Duodenal mucosa (tissue), 2 donors: ENCODE data around the gene UNC45A.
A peak's percentile ranks its signal among the peaks of the same experiment; 100 is the strongest.
"Not testable (repeated sequence)": the region's sequence is repeated elsewhere in the genome, so short reads cannot be mapped to it uniquely, and the experiment has no call there.

Experiments used
- H3K27ac ChIP-seq: one replicate; pipeline ENCODE4 v1.7.0; 2013; ENCODE audit warnings: low read depth, low read length
- H3K27me3 ChIP-seq, 2 donors: one replicate each; pipeline ENCODE4 v1.7.0; 2013; ENCODE audit warnings: low read length in 2 of 2, control low read depth in 1 of 2; ENCODE audit not compliant: insufficient read depth in 2 of 2, control insufficient read depth in 1 of 2
- H3K36me3 ChIP-seq, 2 donors: one replicate each; pipeline ENCODE4 v1.7.0; 2013; ENCODE audit warnings: low read length in 2 of 2, control low read depth in 1 of 2; ENCODE audit not compliant: insufficient read depth in 2 of 2, control insufficient read depth in 1 of 2
- H3K4me1 ChIP-seq, 2 donors: one replicate each; pipeline ENCODE4 v1.7.0; 2013; ENCODE audit warnings: low read length in 2 of 2, control low read depth in 1 of 2; ENCODE audit not compliant: insufficient read depth in 2 of 2, control insufficient read depth in 1 of 2
- H3K4me3 ChIP-seq, 2 donors: one replicate each; pipeline ENCODE4 v1.7.0; 2013; ENCODE audit warnings: low read length in 2 of 2, low read depth in 1 of 2
- H3K9ac ChIP-seq, 2 donors: one replicate each; pipeline ENCODE4 v1.7.0; 2013; ENCODE audit warnings: low read length in 2 of 2, low read depth in 1 of 2
- H3K9me3 ChIP-seq, 2 donors: one replicate each; pipeline ENCODE4 v1.7.0; 2013; ENCODE audit warnings: low read length in 2 of 2, control low read depth in 1 of 2; ENCODE audit not compliant: control insufficient read depth in 1 of 2

The UNC45A gene

DNA sequence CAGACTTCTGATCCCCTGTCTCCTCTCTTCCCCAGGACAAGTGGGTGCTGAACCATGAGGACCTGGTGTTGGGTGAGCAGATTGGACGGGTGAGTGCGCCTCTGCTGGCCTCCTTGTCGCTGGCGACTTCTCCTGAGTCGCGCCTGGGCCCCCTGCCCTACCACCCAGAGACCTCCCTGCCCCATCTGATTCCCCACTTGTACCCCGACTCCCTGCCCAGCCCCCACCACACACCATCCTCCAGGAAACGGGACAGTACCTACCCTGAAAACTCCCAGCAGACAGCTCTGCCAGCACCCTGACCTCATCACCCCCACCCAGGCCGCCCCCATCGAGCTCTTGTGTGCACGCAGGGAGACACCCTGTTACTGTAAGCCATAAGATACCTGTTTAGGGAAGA lies 43.1 kb upstream of the UNC45A start:
- H3K9me3 ChIP-seq: no peaks in the 10 kb centered on the region
- H3K27me3 ChIP-seq: no peaks in the 10 kb centered on the region
- no peak overlapping the region for H3K27ac ChIP-seq
- H3K9ac ChIP-seq: no peak overlapping the region
- H3K4me1 ChIP-seq: no peaks in the 10 kb centered on the region
- peaks cover 6 to 37% of the 10 kb centered on the region in 2 donors for H3K36me3 ChIP-seq
- H3K4me3 ChIP-seq: no peak overlapping the region

DNA sequence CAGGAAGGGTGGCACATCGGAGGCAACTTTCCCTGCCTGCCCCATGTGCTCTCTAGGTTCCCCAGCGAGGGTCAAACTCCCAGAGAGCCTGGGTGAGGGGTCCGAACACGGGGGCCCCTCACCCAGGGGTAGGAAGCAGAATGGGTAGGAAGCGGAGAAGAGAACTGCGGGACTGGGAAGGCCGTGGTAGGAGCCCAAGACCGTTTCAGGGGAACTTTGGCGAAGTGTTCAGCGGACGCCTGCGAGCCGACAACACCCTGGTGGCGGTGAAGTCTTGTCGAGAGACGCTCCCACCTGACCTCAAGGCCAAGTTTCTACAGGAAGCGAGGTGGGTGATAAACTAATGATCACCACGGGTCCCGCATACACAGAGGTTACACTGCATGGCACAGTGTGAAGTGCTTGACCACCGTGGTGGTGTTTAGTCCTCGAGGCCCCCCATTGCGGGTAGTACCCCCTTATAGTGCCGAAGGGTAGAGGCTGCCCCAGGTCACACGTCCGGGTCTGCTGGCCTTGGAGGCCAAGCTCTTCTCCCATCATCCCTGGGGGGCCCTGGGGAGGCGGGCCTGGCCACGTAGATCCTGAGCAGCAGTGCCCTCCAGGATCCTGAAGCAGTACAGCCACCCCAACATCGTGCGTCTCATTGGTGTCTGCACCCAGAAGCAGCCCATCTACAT lies 42.4 kb upstream of the UNC45A start:
- Histone ChIP-seq H3K36me3 (peaks cover 6 to 37% of the 10 kb centered on the region in 2 donors), H3K4me1 (no peaks in the 10 kb centered on the region)

GRCh38 chr15:90893175-90894090 lies 41.7 kb upstream of the UNC45A start:
- H3K4me3 ChIP-seq: no peak overlapping the region
- no peaks in the 10 kb centered on the region for H3K27me3 ChIP-seq
- peaks cover 6 to 37% of the 10 kb centered on the region in 2 donors for H3K36me3 ChIP-seq
- H3K9ac ChIP-seq: no peak overlapping the region
- no peaks in the 10 kb centered on the region for H3K9me3 ChIP-seq
- no peaks in the 10 kb centered on the region for H3K4me1 ChIP-seq
- no peak overlapping the region for H3K27ac ChIP-seq

More for the DNA sequence above, 42.4 kb upstream of the UNC45A start:
- Histone ChIP-seq H3K9ac (no peak overlapping the region), H3K4me3 (no peak overlapping the region), H3K27ac (no peak overlapping the region), H3K27me3 (no peaks in the 10 kb centered on the region), H3K9me3 (no peaks in the 10 kb centered on the region)

DNA sequence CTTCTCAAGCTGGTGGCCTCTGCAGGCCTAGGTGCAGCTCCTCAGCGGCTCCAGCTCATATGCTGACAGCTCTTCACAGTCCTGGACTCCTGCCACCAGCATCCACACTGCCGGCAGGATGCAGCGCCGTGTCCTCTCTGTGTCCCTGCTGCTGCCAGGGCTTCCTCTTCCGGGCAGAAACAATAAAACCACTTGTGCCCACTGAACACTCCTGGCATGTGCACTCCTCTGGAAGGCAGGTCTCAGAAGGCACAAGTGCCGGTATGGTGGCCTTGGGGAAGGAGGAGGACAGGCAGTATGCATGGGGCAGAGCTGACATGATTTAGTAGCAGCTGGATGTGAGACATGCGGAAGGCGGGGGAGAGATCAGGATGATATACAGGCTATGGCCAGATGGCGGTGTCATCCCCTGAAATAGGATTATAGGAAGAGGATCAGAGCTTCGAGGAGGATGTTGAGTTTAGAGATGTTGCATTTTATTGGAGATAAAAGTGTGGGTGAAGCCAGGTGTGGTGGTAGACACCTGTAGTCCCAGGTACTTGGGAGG lies 39.4 kb upstream of the UNC45A start:
- no peak overlapping the region for H3K9ac ChIP-seq
- peaks cover 1 to 28% of the 10 kb centered on the region in 2 donors for H3K36me3 ChIP-seq
- H3K27ac ChIP-seq: no peak overlapping the region
- no peaks in the 10 kb centered on the region for H3K27me3 ChIP-seq
- H3K4me3 ChIP-seq: no peak overlapping the region
- H3K9me3 ChIP-seq: no peaks in the 10 kb centered on the region
- no peaks in the 10 kb centered on the region for H3K4me1 ChIP-seq

DNA sequence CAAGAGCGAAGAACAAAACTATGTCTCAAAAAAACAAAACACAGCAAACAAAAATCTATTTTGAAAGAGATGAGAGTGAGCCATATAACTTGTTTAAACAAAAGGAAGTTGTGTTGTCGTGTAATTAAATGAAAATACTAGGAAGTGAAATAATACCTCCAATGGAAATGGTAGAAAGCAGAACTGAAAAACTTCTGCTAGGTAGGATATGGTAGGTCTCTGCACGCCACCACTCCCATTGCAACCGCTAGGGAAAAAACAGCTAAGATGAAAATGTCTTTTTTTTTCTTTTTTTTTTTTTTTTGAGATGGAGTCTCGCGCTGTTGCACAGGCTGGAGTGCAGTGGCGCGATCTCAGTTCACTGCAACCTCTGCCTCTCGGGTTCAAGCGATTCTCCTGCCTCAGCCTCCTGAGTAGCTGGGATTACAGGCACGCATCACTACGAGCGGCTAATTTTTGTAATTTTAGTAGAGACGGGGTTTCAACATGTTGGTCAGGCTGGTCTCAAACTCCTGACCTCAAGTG lies 37.9 kb upstream of the UNC45A start:
- H3K9ac ChIP-seq, H3K27ac ChIP-seq, H3K4me3 ChIP-seq, H3K27me3 ChIP-seq, H3K9me3 ChIP-seq, H3K4me1 ChIP-seq: not testable (repeated sequence)
- H3K36me3 ChIP-seq: peaks cover 0 to 23% of the 10 kb centered on the region in 2 donors

- H3K4me1 ChIP-seq: peaks cover 14 to 15% of the 10 kb centered on the region in 2 donors
- peak overlapping the region; percentile 65 to 76 for H3K4me3 ChIP-seq
- peaks cover 12 to 17% of the 10 kb centered on the region in 2 donors for H3K36me3 ChIP-seq
- H3K27me3 ChIP-seq: no peaks in the 10 kb centered on the region
- no peaks in the 10 kb centered on the region for H3K9me3 ChIP-seq
- H3K9ac ChIP-seq: peak overlapping the region; percentile 61 to 80
- no peak overlapping the region for H3K27ac ChIP-seq
Measured at GRCh38 chr15:90901175-90902039, 33.7 kb upstream of the UNC45A start.

DNA sequence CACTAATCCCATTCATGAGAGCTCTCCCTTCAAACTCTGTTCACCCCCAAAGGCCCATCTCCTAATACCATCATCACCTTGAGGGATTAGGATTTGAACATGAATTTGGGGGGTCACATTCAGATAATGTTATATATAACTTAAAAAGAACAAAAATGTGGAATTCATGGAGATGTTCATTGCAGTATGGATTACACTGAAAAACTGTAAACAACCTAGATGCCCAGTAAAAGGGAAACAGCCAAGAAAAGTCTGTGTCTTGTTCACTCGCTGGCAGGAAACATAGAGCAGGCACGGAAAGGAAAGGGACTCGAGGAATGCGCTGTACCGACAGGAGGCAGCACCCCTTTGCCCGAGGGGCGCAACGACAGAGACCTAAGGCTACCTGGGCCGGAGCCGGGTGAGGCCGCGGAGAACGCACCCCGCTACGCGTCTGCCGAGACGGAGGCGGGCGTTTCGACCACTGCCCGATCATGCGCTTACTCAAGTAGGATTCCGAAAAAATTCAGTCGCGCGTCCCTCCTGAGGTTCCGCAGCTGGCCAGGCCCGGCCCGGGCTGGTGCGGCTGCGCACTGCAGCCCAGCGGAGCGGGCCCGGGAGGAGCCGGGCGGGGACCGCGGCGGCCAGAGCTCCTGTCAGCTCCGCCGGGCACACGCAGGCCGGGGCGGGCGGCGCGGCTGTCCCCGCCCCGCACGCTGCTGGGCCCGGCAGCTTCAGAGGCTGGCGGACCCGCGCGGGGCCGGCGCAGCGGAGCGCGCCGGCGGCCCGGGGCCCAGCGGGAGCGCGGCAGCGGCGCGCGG lies 32.8 kb upstream of the UNC45A start:
- Histone ChIP-seq H3K4me3 (peak overlapping the region; percentile 65 to 76), H3K9me3 (no peaks in the 10 kb centered on the region), H3K27ac (peak overlapping the region; percentile 91), H3K4me1 (peaks cover 14 to 15% of the 10 kb centered on the region in 2 donors), H3K36me3 (peaks cover 21 to 25% of the 10 kb centered on the region in 2 donors), H3K27me3 (no peaks in the 10 kb centered on the region), H3K9ac (peak overlapping the region; percentile 61 to 80)

- peaks cover 14 to 15% of the 10 kb centered on the region in 2 donors for H3K4me1 ChIP-seq
- H3K4me3 ChIP-seq: peak within 1 kb of the TSS; percentile 65 to 76
- peaks cover 27 to 33% of the 10 kb centered on the region in 2 donors for H3K36me3 ChIP-seq
- peak within 1 kb of the TSS; percentile 91 for H3K27ac ChIP-seq
- no peaks in the 10 kb centered on the region for H3K9me3 ChIP-seq
- H3K27me3 ChIP-seq: no peaks in the 10 kb centered on the region
- H3K9ac ChIP-seq: peak within 1 kb of the TSS; percentile 79 to 80
Measured at GRCh38 chr15:90902840-90903732, 32.0 kb upstream of the UNC45A start, which contains the start of gene MAN2A2. Gene MAN2A2, plus strand, starts transcription at chr15:90903302. Its CDS starts 906 bp downstream, at chr15:90904208.
